Neural cell (in vitro differentiated cells): ENCODE data around the gene CDKAL1.

Experiments used
- EP300 ChIP-seq: fragments of 450-650 bp; conservative IDR thresholded peaks from 2 replicates; pipeline ENCODE4 v1.6.1; 2014; ENCODE audit warnings: antibody characterized with exemption, mild to moderate bottlenecking, moderate library complexity; ENCODE audit not compliant: poor library complexity, severe bottlenecking
- EZH2 ChIP-seq: fragments of 200-600, 300-800 bp; shearing (Covaris generic), sonication (generic); IDR thresholded peaks from 2 replicates; pipeline ENCODE4 v1.6.1; 2014; ENCODE audit warnings: antibody characterized with exemption, low read length, borderline replicate concordance, mild to moderate bottlenecking; ENCODE audit not compliant: insufficient read depth, poor library complexity, severe bottlenecking
- MXI1 ChIP-seq: fragments of 450-650 bp; conservative IDR thresholded peaks from 2 replicates; pipeline ENCODE4 v1.6.1; 2014; ENCODE audit warnings: antibody characterized with exemption, mild to moderate bottlenecking; ENCODE audit not compliant: poor library complexity, severe bottlenecking
- POLR2AphosphoS5 ChIP-seq: IDR thresholded peaks from 2 replicates; pipeline ENCODE4 v1.6.1; 2012
- REST ChIP-seq: IDR thresholded peaks from 2 replicates; pipeline ENCODE4 v1.6.1; 2012; ENCODE audit warnings: borderline replicate concordance
- TF ChIP-seq, protein P1 (sequence below): fragments of 450-650 bp; IDR thresholded peaks from 2 replicates; pipeline ENCODE4 v1.5.1; 2014; ENCODE audit warnings: antibody characterized with exemption, mild to moderate bottlenecking, moderate library complexity; ENCODE audit not compliant: poor library complexity, severe bottlenecking

GRCh38 chr6:20620043-20620442, 85.8 kb downstream of the CDKAL1 start:
- TF ChIP-seq, protein P1, sequence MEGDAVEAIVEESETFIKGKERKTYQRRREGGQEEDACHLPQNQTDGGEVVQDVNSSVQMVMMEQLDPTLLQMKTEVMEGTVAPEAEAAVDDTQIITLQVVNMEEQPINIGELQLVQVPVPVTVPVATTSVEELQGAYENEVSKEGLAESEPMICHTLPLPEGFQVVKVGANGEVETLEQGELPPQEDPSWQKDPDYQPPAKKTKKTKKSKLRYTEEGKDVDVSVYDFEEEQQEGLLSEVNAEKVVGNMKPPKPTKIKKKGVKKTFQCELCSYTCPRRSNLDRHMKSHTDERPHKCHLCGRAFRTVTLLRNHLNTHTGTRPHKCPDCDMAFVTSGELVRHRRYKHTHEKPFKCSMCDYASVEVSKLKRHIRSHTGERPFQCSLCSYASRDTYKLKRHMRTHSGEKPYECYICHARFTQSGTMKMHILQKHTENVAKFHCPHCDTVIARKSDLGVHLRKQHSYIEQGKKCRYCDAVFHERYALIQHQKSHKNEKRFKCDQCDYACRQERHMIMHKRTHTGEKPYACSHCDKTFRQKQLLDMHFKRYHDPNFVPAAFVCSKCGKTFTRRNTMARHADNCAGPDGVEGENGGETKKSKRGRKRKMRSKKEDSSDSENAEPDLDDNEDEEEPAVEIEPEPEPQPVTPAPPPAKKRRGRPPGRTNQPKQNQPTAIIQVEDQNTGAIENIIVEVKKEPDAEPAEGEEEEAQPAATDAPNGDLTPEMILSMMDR, result no peak
- TF ChIP-seq EZH2 (no peak), MXI1 (no peak), POLR2AphosphoS5 (no peak), EP300 (no peak), REST (no peak)
